Endothelial cell of umbilical vein (primary cell): ENCODE results near the gene TARBP2. TPM values are rescaled to one million over a fixed set of nuclear protein-coding genes. Genes with fewer than 3 reads are reported as not detected.

Experiments
- BruUV-seq: library from RNA; stranded (reverse); fragments of 400-500 nt; replicated peaks from 2 replicates; lab custom pipeline; 2021; lab: Mats Ljungman, UMichigan
- CTCF ChIA-PET: fragments of 300-600, 350-600 bp; sonication (Branson Sonifier 250); formaldehyde crosslinking; loops from one replicate; lab custom pipeline; 2021; ENCODE audit warnings: antibody characterized with exemption, inconsistent platforms; lab: Charles Lee
- POLR2A ChIA-PET: fragments of 300-600, 350-600 bp; sonication (Branson Sonifier 250); formaldehyde crosslinking; loops from one replicate; lab custom pipeline; 2021; ENCODE audit warnings: antibody characterized with exemption, inconsistent platforms; lab: Charles Lee
- DNase-seq: peaks from one replicate; pipeline ENCODE4 v3.0.0-alpha.2; 2011; ENCODE audit warnings: low read depth, low spot score
- FAIRE-seq: peaks from 2 replicates; lab custom pipeline; 2011; peaks lifted over from hg19 to GRCh38; lab: Jason Lieb, UNC
- H2AFZ ChIP-seq: 2 replicates; pipeline ENCODE4 v1.6.0; 2012; ENCODE audit warnings: low read depth, low read length, control low read depth, inconsistent platforms
- H3K27ac ChIP-seq: 2 replicates; pipeline ENCODE4 v1.5.1; 2011; ENCODE audit warnings: low read depth, mild to moderate bottlenecking, control low read depth, low read length, moderate library complexity; ENCODE audit not compliant: insufficient read depth
- H3K27me3 ChIP-seq, 2 experiments: 2 replicates each; pipeline versions ENCODE4 v1.6.0 to v1.6.1; 2011; ENCODE audit warnings: low read length in 2 of 2, mixed read lengths in 1 of 2; ENCODE audit not compliant: control insufficient read depth in 2 of 2, insufficient read depth in 2 of 2
- H3K36me3 ChIP-seq, 2 experiments: 2 replicates in 1 of 2; 3 replicates in 1 of 2; pipeline ENCODE4 v1.5.1; 2011; ENCODE audit warnings: low read length in 2 of 2, mild to moderate bottlenecking in 1 of 2, moderate library complexity in 1 of 2; ENCODE audit not compliant: control insufficient read depth in 2 of 2, insufficient read depth in 2 of 2; ENCODE audit errors: extremely low read depth in 1 of 2
- H3K4me1 ChIP-seq: 3 replicates; pipeline ENCODE4 v1.5.1; 2011; ENCODE audit warnings: mild to moderate bottlenecking, low read length; ENCODE audit not compliant: control insufficient read depth, insufficient read depth; ENCODE audit errors: extremely low read depth
- H3K4me2 ChIP-seq: 2 replicates; pipeline ENCODE4 v1.6.1; 2011; ENCODE audit warnings: low read length, control low read depth, mixed read lengths; ENCODE audit not compliant: insufficient read depth
- H3K4me3 ChIP-seq, 3 experiments: fragments of 200-600 bp in 1 of 3; sonication (generic), shearing (Covaris generic) in 1 of 3; replicated peaks in 1 of 3; 2 replicates each; pipeline ENCODE4 v1.5.1; 2011 to 2016; ENCODE audit warnings: control low read depth in 3 of 3, low read length in 3 of 3, mild to moderate bottlenecking in 2 of 3, inconsistent platforms in 1 of 3, low read depth in 1 of 3, moderate library complexity in 1 of 3; ENCODE audit not compliant: insufficient read depth in 1 of 3
- H3K79me2 ChIP-seq: 2 replicates; pipeline ENCODE4 v1.6.0; 2012; ENCODE audit warnings: low read length, inconsistent platforms; ENCODE audit not compliant: control insufficient read depth, insufficient read depth
- H3K9ac ChIP-seq: replicated peaks from 2 replicates; pipeline ENCODE3; 2011; ENCODE audit warnings: low read length, control low read depth; ENCODE audit not compliant: insufficient read depth; ENCODE audit errors: extremely low read depth
- H3K9me1 ChIP-seq: replicated peaks from 3 replicates; pipeline ENCODE4 v1.6.0; 2011; ENCODE audit warnings: mild to moderate bottlenecking, low read length; ENCODE audit not compliant: control insufficient read depth, insufficient read depth; ENCODE audit errors: extremely low read depth
- H3K9me3 ChIP-seq: replicated peaks from 2 replicates; pipeline ENCODE4 v1.5.1; 2012; ENCODE audit warnings: low read length, inconsistent platforms; ENCODE audit not compliant: control insufficient read depth, insufficient read depth
- H4K20me1 ChIP-seq: replicated peaks from 2 replicates; pipeline ENCODE3; 2011; ENCODE audit warnings: mild to moderate bottlenecking, low read length; ENCODE audit not compliant: control insufficient read depth, insufficient read depth; ENCODE audit errors: extremely low read depth
- EZH2 ChIP-seq: IDR thresholded peaks from 2 replicates; pipeline ENCODE4 v1.6.1; 2012; ENCODE audit warnings: borderline replicate concordance, low read depth, mild to moderate bottlenecking, moderate library complexity, low read length, inconsistent platforms; ENCODE audit not compliant: severe bottlenecking
- FOS ChIP-seq: IDR thresholded peaks from 2 replicates; pipeline ENCODE4 v1.6.1; 2011; ENCODE audit warnings: mild to moderate bottlenecking, low read length, moderate library complexity, borderline replicate concordance; ENCODE audit not compliant: insufficient read depth
- GATA2 ChIP-seq: IDR thresholded peaks from 2 replicates; pipeline ENCODE4 v1.7.0; 2011; ENCODE audit warnings: low read depth, mild to moderate bottlenecking, moderate library complexity, mixed read lengths, low read length; ENCODE audit not compliant: insufficient read length, insufficient read depth
- JUN ChIP-seq: IDR thresholded peaks from 2 replicates; pipeline ENCODE4 v1.6.1; 2011; ENCODE audit warnings: borderline replicate concordance, low read depth; ENCODE audit not compliant: insufficient read length, insufficient read depth
- MAX ChIP-seq: IDR thresholded peaks from 2 replicates; pipeline ENCODE4 v1.6.1; 2011; ENCODE audit not compliant: insufficient read depth, insufficient read length
- MYC ChIP-seq: IDR thresholded peaks from one replicate; pipeline ENCODE4 v1.6.1; 2011; ENCODE audit warnings: mild to moderate bottlenecking, low read depth, low read length
- POLR2AphosphoS5 ChIP-seq: IDR thresholded peaks from 2 replicates; pipeline ENCODE4 v1.6.1; 2012; ENCODE audit warnings: low read depth, mild to moderate bottlenecking, control low read depth, low read length, moderate library complexity; ENCODE audit not compliant: insufficient read depth
- dilution Hi-C: fragments of 300-500 bp; cut with MboI; formaldehyde crosslinking; loops from one replicate; pipeline ENCODE4 v1.15.0; 2019; ENCODE audit warnings: low sequenced_read_pairs; ENCODE audit not compliant: extremely low pct_ligation_motif_present
- intact Hi-C: fragments of 100-400 bp; cut with micrococcal nuclease; formaldehyde crosslinking; loops from one replicate; pipeline ENCODE4 v1.10.0; 2022
- polyA plus RNA-seq, 4 experiments: library from polyadenylated mRNA; depleted of rRNA in 3 of 4; stranded (reverse) in 3 of 4; unstranded in 1 of 4; fragments of >200 nt; gene quantifications; 2 replicates each; pipeline versions ENCODE4 v1.2.1 to v1.2.3, GENCODE V29; 2011 to 2012; ENCODE audit warnings: missing spikeins in 1 of 4
- total RNA-seq: library from RNA; stranded (reverse); gene quantifications from 2 replicates; pipeline ENCODE4 v1.2.3, GENCODE V29; 2021

The TARBP2 gene
- total and polyA plus RNA-seq, 2 donors (not counting 3 experiments of a cell fraction or from before 2014, with no cell fraction given), result 57.2 to 82.8 TPM

- Histone ChIP-seq H4K20me1 (peaks cover 15% of the 10 kb centered on the region), H3K9me1 (no peaks in the 10 kb centered on the region), H3K27ac (no peak overlapping the region), H3K9ac (no peak overlapping the region), H2AFZ (no peak overlapping the region), H3K4me3 (no peak overlapping the region), H3K79me2 (peaks cover 87% of the 10 kb centered on the region), H3K36me3 (peaks cover 60 to 76% of the 10 kb centered on the region in 2 experiments), H3K4me1 (no peaks in the 10 kb centered on the region), H3K4me2 (no peak overlapping the region), H3K9me3 (no peaks in the 10 kb centered on the region), H3K27me3 (no peaks in the 10 kb centered on the region)
- TF ChIP-seq MAX (no peak), POLR2AphosphoS5 (no peak), GATA2 (no peak), MYC (no peak), JUN (no peak), EZH2 (no peak), FOS (no peak)
- FAIRE-seq (no peak), DNase-seq (no peak)
- dilution Hi-C loops, result no loop called here
- ChIA-PET CTCF (no interaction called here), POLR2A (no interaction called here)
- intact Hi-C loops, result no loop called here
- BruUV-seq, result no TSS peak
These were observed 40.0 kb upstream of the TARBP2 start for GRCh38 chr12:53461059-53461458.

- H3K9ac ChIP-seq, result no peak overlapping the region
- FAIRE-seq, result no peak
- H2AFZ ChIP-seq, result no peak overlapping the region
- H3K4me3 ChIP-seq, result no peak overlapping the region
- peaks cover 18% of the 10 kb centered on the region for H4K20me1 ChIP-seq
- no peaks in the 10 kb centered on the region for H3K27me3 ChIP-seq
- BruUV-seq, result no TSS peak
- dilution Hi-C loops (no loop called here), intact Hi-C loops (no loop called here)
- CTCF ChIA-PET, result interaction anchor here (1.2 kb wide), 1 partner anchor 15 kb away, joined by 6 read pairs; no protein-coding TSS in a partner anchor
- no peak for TF ChIP-seq FOS
- no peak for TF ChIP-seq EZH2
- peaks cover 87% of the 10 kb centered on the region for H3K79me2 ChIP-seq
- POLR2A ChIA-PET, result no interaction called here
- H3K9me1 ChIP-seq, result no peaks in the 10 kb centered on the region
- H3K4me2 ChIP-seq, result no peak overlapping the region
- peaks cover 62 to 78% of the 10 kb centered on the region in 2 experiments for H3K36me3 ChIP-seq
- no peak for DNase-seq
- no peaks in the 10 kb centered on the region for H3K4me1 ChIP-seq
- H3K27ac ChIP-seq, result no peak overlapping the region
- H3K9me3 ChIP-seq, result no peaks in the 10 kb centered on the region
These were observed 39.5 kb upstream of the TARBP2 start for GRCh38 chr12:53461591-53461990.
